SK-N-SH treated with all-trans-retinoic acid at 6 μM for 48 hours (cell line): Measurements from ENCODE around the gene LYPLAL1.

Source experiments
- ATAC-seq: fragments of 200-7000 bp; cut with Tn5 transposase; 3 replicates; pipeline ENCODE4 v1.9.1; 2020; ENCODE audit warnings: mild to moderate bottlenecking, moderate library complexity
- ARNTL ChIP-seq: fragments of 450-650 bp; formaldehyde crosslinking; IDR thresholded peaks from 2 replicates; pipeline ENCODE4 v1.5.0; 2020; ENCODE audit warnings: low read depth, mild to moderate bottlenecking, moderate library complexity, borderline replicate concordance
- BACH2 ChIP-seq: fragments of 250-450 bp; sonication (Bioruptor Pico); IDR thresholded peaks from 2 replicates; pipeline ENCODE4 v1.9.0; 2021; ENCODE audit warnings: mild to moderate bottlenecking, borderline replicate concordance
- CSDC2 ChIP-seq: fragments of 250-450 bp; sonication (Bioruptor Pico); IDR thresholded peaks from 2 replicates; pipeline ENCODE4 v1.5.0; 2020; ENCODE audit warnings: mild to moderate bottlenecking, moderate library complexity
- ESRRG ChIP-seq: fragments of 250-450 bp; sonication (Bioruptor Pico); IDR thresholded peaks from 2 replicates; pipeline ENCODE4 v1.6.1; 2021; ENCODE audit warnings: mild to moderate bottlenecking
- GLIS3 ChIP-seq: fragments of 250-450 bp; sonication (Bioruptor Pico); IDR thresholded peaks from 2 replicates; pipeline ENCODE4 v1.5.0; 2020; ENCODE audit warnings: mild to moderate bottlenecking, moderate library complexity
- ISL1 ChIP-seq: fragments of 250-450 bp; sonication (Bioruptor Pico); IDR thresholded peaks from 2 replicates; pipeline ENCODE4 v2.1.2; 2022; ENCODE audit warnings: mild to moderate bottlenecking, moderate library complexity
- OSR1 ChIP-seq: fragments of 250-450 bp; sonication (Bioruptor Pico); IDR thresholded peaks from 2 replicates; pipeline ENCODE4 v1.8.0; 2022; ENCODE audit warnings: moderate library complexity, mild to moderate bottlenecking, inconsistent platforms
- POU6F1 ChIP-seq: fragments of 250-450 bp; sonication (Bioruptor Pico); IDR thresholded peaks from 2 replicates; pipeline ENCODE4 v1.8.0; 2021; ENCODE audit warnings: low read depth, mild to moderate bottlenecking, moderate library complexity, borderline replicate concordance
- PPARA ChIP-seq: fragments of 250-450 bp; sonication (Bioruptor Pico); IDR thresholded peaks from 2 replicates; pipeline ENCODE4 v1.5.0; 2020; ENCODE audit warnings: mild to moderate bottlenecking, borderline replicate concordance
- SNAI2 ChIP-seq: fragments of 250-450 bp; sonication (Bioruptor Pico); IDR thresholded peaks from 2 replicates; pipeline ENCODE4 v1.5.0; 2020; ENCODE audit warnings: mild to moderate bottlenecking, moderate library complexity
- TOX ChIP-seq: fragments of 250-450 bp; sonication (Bioruptor Pico); IDR thresholded peaks from 2 replicates; pipeline ENCODE4 v1.8.0; 2021; ENCODE audit warnings: mild to moderate bottlenecking, moderate library complexity, borderline replicate concordance
- ZC3H10 ChIP-seq: fragments of 250-450 bp; sonication (Bioruptor Pico); IDR thresholded peaks from 2 replicates; pipeline ENCODE4 v1.5.1; 2021; ENCODE audit warnings: mild to moderate bottlenecking, moderate library complexity
- ZFP30 ChIP-seq: fragments of 450-650 bp; formaldehyde crosslinking; IDR thresholded peaks from 2 replicates; pipeline ENCODE4 v1.5.0; 2022; ENCODE audit warnings: mild to moderate bottlenecking, moderate library complexity
- ZNF565 ChIP-seq: fragments of 450-650 bp; formaldehyde crosslinking; conservative IDR thresholded peaks from 2 replicates; pipeline ENCODE4 v1.5.0; 2020; ENCODE audit warnings: low read depth, mild to moderate bottlenecking, moderate library complexity
- ZNF70 ChIP-seq: fragments of 450-650 bp; formaldehyde crosslinking; IDR thresholded peaks from 2 replicates; pipeline ENCODE4 v1.5.0; 2020; ENCODE audit warnings: mild to moderate bottlenecking, moderate library complexity
- ZNF8 ChIP-seq: fragments of 450-650 bp; formaldehyde crosslinking; IDR thresholded peaks from 2 replicates; pipeline ENCODE4 v1.5.0; 2020; ENCODE audit warnings: mild to moderate bottlenecking, moderate library complexity
- TF ChIP-seq, protein P1 (sequence below): fragments of 250-450 bp; sonication (Bioruptor Pico); IDR thresholded peaks from 2 replicates; pipeline ENCODE4 v1.8.0; 2020; ENCODE audit warnings: mild to moderate bottlenecking, moderate library complexity, borderline replicate concordance
- TF ChIP-seq, protein P2 (sequence below): fragments of 250-450 bp; sonication (Bioruptor Pico); IDR thresholded peaks from 2 replicates; pipeline ENCODE4 v1.5.1; 2020; ENCODE audit warnings: low read depth, mild to moderate bottlenecking, moderate library complexity
- TF ChIP-seq, protein P3 (sequence below): fragments of 250-450 bp; sonication (Bioruptor Pico); IDR thresholded peaks from 2 replicates; pipeline ENCODE4 v1.5.0; 2020; ENCODE audit warnings: mild to moderate bottlenecking, moderate library complexity
- TF ChIP-seq, protein P4 (sequence below): fragments of 250-450 bp; sonication (Bioruptor Pico); IDR thresholded peaks from 2 replicates; pipeline ENCODE4 v1.5.1; 2021; ENCODE audit warnings: mild to moderate bottlenecking, moderate library complexity

Gene LYPLAL1

GRCh38 chr1:219185486-219186117 lies 11.9 kb downstream of the LYPLAL1 start:
- ATAC-seq, result no peak
- TF ChIP-seq ISL1, result no peak
- TF ChIP-seq, protein P1, sequence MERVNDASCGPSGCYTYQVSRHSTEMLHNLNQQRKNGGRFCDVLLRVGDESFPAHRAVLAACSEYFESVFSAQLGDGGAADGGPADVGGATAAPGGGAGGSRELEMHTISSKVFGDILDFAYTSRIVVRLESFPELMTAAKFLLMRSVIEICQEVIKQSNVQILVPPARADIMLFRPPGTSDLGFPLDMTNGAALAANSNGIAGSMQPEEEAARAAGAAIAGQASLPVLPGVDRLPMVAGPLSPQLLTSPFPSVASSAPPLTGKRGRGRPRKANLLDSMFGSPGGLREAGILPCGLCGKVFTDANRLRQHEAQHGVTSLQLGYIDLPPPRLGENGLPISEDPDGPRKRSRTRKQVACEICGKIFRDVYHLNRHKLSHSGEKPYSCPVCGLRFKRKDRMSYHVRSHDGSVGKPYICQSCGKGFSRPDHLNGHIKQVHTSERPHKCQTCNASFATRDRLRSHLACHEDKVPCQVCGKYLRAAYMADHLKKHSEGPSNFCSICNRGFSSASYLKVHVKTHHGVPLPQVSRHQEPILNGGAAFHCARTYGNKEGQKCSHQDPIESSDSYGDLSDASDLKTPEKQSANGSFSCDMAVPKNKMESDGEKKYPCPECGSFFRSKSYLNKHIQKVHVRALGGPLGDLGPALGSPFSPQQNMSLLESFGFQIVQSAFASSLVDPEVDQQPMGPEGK (CRISPR knock-in tag), result no peak
- no peak for TF ChIP-seq ARNTL (CRISPR knock-in tag)
- TF ChIP-seq ZNF8 (CRISPR knock-in tag), result no peak
- TF ChIP-seq, protein P2, sequence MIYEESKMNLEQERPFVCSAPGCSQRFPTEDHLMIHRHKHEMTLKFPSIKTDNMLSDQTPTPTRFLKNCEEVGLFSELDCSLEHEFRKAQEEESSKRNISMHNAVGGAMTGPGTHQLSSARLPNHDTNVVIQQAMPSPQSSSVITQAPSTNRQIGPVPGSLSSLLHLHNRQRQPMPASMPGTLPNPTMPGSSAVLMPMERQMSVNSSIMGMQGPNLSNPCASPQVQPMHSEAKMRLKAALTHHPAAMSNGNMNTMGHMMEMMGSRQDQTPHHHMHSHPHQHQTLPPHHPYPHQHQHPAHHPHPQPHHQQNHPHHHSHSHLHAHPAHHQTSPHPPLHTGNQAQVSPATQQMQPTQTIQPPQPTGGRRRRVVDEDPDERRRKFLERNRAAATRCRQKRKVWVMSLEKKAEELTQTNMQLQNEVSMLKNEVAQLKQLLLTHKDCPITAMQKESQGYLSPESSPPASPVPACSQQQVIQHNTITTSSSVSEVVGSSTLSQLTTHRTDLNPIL (CRISPR knock-in tag), result no peak
- no peak for TF ChIP-seq TOX (CRISPR knock-in tag)
- no peak for TF ChIP-seq BACH2 (CRISPR knock-in tag)
- no peak for TF ChIP-seq ZNF70 (CRISPR knock-in tag)
- TF ChIP-seq SNAI2 (CRISPR knock-in tag), result no peak
- TF ChIP-seq, protein P3, sequence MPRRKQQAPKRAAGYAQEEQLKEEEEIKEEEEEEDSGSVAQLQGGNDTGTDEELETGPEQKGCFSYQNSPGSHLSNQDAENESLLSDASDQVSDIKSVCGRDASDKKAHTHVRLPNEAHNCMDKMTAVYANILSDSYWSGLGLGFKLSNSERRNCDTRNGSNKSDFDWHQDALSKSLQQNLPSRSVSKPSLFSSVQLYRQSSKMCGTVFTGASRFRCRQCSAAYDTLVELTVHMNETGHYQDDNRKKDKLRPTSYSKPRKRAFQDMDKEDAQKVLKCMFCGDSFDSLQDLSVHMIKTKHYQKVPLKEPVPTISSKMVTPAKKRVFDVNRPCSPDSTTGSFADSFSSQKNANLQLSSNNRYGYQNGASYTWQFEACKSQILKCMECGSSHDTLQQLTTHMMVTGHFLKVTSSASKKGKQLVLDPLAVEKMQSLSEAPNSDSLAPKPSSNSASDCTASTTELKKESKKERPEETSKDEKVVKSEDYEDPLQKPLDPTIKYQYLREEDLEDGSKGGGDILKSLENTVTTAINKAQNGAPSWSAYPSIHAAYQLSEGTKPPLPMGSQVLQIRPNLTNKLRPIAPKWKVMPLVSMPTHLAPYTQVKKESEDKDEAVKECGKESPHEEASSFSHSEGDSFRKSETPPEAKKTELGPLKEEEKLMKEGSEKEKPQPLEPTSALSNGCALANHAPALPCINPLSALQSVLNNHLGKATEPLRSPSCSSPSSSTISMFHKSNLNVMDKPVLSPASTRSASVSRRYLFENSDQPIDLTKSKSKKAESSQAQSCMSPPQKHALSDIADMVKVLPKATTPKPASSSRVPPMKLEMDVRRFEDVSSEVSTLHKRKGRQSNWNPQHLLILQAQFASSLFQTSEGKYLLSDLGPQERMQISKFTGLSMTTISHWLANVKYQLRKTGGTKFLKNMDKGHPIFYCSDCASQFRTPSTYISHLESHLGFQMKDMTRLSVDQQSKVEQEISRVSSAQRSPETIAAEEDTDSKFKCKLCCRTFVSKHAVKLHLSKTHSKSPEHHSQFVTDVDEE, result no peak
- TF ChIP-seq CSDC2, result no peak
- TF ChIP-seq ZNF565 (CRISPR knock-in tag), result no peak
- no peak for TF ChIP-seq ESRRG
- TF ChIP-seq, protein P4, sequence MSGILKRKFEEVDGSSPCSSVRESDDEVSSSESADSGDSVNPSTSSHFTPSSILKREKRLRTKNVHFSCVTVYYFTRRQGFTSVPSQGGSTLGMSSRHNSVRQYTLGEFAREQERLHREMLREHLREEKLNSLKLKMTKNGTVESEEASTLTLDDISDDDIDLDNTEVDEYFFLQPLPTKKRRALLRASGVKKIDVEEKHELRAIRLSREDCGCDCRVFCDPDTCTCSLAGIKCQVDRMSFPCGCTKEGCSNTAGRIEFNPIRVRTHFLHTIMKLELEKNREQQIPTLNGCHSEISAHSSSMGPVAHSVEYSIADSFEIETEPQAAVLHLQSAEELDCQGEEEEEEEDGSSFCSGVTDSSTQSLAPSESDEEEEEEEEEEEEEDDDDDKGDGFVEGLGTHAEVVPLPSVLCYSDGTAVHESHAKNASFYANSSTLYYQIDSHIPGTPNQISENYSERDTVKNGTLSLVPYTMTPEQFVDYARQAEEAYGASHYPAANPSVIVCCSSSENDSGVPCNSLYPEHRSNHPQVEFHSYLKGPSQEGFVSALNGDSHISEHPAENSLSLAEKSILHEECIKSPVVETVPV, result no peak

DNA sequence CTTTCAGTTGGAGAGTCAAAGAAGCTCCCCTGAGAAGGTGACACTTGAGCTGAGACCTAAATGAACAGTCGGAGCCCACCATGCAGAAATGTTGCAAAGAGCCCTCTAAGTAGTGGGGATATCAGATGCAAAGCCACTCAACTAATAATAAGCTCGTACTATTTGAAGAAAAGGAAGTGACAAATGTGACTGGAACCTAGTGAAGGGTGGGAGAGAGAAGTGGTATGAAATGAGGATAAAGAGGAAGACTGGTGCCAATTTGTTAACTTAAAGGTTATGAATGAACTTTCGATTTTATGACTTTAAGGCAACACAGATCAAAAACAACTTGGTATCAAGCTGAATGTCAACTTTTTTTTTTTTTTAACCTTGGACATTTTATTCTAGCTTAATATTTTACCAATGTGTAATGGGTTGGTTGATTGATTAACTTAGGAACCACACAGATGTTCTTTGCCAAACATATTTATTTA lies 14.7 kb downstream of the LYPLAL1 start:
- peak; percentile 36 for ATAC-seq
- TF ChIP-seq PPARA (CRISPR knock-in tag) (no peak), ARNTL (CRISPR knock-in tag) (no peak), CSDC2 (no peak), OSR1 (CRISPR knock-in tag) (no peak)
- TF ChIP-seq, protein P4, result no peak

DNA sequence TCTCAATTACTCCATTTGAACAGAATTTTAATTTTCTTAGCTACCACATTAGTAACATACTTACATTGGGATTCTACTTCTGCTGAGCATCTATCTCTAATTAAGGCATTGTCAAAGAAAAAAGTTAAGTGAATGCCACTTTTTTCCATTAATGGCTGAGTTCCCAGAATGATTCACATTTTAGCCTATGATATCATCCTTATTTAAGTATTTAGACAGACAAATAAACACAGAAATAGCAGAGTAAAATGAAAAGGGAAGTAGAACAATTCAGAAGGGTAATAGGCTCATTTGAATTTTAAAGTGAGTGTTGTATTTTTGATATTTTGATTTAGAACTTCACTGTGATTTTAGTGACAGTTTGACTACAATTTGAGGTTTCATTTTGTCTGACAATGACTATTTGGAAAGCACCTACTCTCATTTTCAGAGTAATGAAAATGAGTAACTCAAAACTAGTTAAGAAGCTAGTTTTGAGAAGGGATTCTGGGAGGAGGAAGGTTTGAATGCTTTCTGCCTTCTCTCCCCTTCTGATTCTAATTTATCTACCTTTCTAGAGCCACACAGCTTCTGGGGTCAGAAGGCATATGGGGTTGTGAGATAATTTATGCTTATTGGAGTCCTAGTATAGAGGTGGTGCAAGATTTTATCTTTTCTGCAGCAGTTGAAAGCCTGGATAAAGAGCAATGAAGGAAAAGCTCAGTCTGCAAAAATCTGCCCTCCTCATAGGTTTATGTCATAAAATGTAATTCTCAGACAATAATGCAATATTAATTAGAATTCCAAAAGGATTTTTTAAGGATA lies 15.5 kb downstream of the LYPLAL1 start:
- peak; percentile 85 for ATAC-seq
- TF ChIP-seq PPARA (CRISPR knock-in tag), result no peak
- no peak for TF ChIP-seq OSR1 (CRISPR knock-in tag)
- no peak for TF ChIP-seq GLIS3 (CRISPR knock-in tag)
- TF ChIP-seq, protein P2 (CRISPR knock-in tag), result no peak
- no peak for TF ChIP-seq POU6F1 (CRISPR knock-in tag)
- TF ChIP-seq, protein P3, result no peak
- TF ChIP-seq ZFP30 (CRISPR knock-in tag), result no peak
- no peak for TF ChIP-seq BACH2 (CRISPR knock-in tag)
- peak; percentile 97 for TF ChIP-seq ISL1
- TF ChIP-seq ZC3H10 (CRISPR knock-in tag), result peak; percentile 72; the same call in 1 of the 2 replicates
- TF ChIP-seq TOX (CRISPR knock-in tag), result peak; percentile 63
- no peak for TF ChIP-seq ARNTL (CRISPR knock-in tag)
